ENCODE measurements around the gene KCTD13. TPM values are rescaled to one million over a fixed set of nuclear protein-coding genes. Genes with fewer than 3 reads are reported as not detected.

The KCTD13 gene
- total RNA-seq, 1 experiment from 2014 or later, result 18.5 TPM

GRCh38 chr16:29916979-29917378, 9.0 kb downstream of the KCTD13 start (continued):
- TF ChIP-seq HMGA2 (CRISPR knock-in tag; IDR thresholded peaks at IDR 0.05), result no peak

- Mint-ChIP-seq H3K4me1 (peaks cover 5% of the 10 kb centered on the region), H3K27me3 (ENCODE audit: low read depth) (no peaks in the 10 kb centered on the region), H3K36me3 (peaks cover 7% of the 10 kb centered on the region), H3K9me3 (no peaks in the 10 kb centered on the region), H3K27ac (no peak overlapping the region), H3K4me3 (no peak overlapping the region)
- DNase-seq (ENCODE audit: low spot score), result no peak
- ChIA-PET CTCF (interaction anchor here (0.7 to 2.1 kb wide), 4 partner anchors 10 to 85 kb away, joined by 3 to 5 read pairs (median 4); partner anchors contain the start of gene KCTD13), POLR2A (interaction anchor here (2.4 kb wide), 1 partner anchor 8 kb away, joined by 6 read pairs; no protein-coding TSS in a partner anchor)
- no peak for TF ChIP-seq CREB1 (CRISPR knock-in tag; IDR thresholded peaks at IDR 0.05)
- TF ChIP-seq PREB (CRISPR knock-in tag; IDR thresholded peaks at IDR 0.05; ENCODE audit: borderline replicate concordance), result no peak
- TF ChIP-seq AR (CRISPR knock-in tag; IDR thresholded peaks at IDR 0.05), result no peak
- TF ChIP-seq CBFB (CRISPR knock-in tag; IDR thresholded peaks at IDR 0.05; ENCODE audit: low read depth), result no peak
- TF ChIP-seq ZNF121 (CRISPR knock-in tag; IDR thresholded peaks at IDR 0.05), result no peak
- TF ChIP-seq, protein P1, sequence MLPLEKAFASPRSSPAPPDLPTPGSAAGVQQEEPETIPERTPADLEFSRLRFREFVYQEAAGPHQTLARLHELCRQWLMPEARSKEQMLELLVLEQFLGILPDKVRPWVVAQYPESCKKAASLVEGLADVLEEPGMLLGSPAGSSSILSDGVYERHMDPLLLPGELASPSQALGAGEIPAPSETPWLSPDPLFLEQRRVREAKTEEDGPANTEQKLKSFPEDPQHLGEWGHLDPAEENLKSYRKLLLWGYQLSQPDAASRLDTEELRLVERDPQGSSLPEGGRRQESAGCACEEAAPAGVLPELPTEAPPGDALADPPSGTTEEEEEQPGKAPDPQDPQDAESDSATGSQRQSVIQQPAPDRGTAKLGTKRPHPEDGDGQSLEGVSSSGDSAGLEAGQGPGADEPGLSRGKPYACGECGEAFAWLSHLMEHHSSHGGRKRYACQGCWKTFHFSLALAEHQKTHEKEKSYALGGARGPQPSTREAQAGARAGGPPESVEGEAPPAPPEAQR (CRISPR knock-in tag; IDR thresholded peaks at IDR 0.05), result no peak
- no peak for TF ChIP-seq FOXK1 (CRISPR knock-in tag; IDR thresholded peaks at IDR 0.05)
- no peak for TF ChIP-seq ZBTB43 (CRISPR knock-in tag; IDR thresholded peaks at IDR 0.05)
- no peak for TF ChIP-seq CTCF (IDR thresholded peaks at IDR 0.05)
- TF ChIP-seq ETV6 (CRISPR knock-in tag; IDR thresholded peaks at IDR 0.05), result no peak
- no peak for TF ChIP-seq ZMAT4 (CRISPR knock-in tag; IDR thresholded peaks at IDR 0.05)
- no peak for TF ChIP-seq ESRRA (CRISPR knock-in tag; IDR thresholded peaks at IDR 0.05; ENCODE audit: borderline replicate concordance)
- no peak for TF ChIP-seq ATF3 (CRISPR knock-in tag; conservative IDR thresholded peaks at IDR 0.05)
- no peak for TF ChIP-seq NR1H2 (CRISPR knock-in tag; IDR thresholded peaks at IDR 0.05)
- no peak for TF ChIP-seq FOXP4 (CRISPR knock-in tag; IDR thresholded peaks at IDR 0.05)
- no peak for TF ChIP-seq TEAD4 (CRISPR knock-in tag; IDR thresholded peaks at IDR 0.05)
- TF ChIP-seq, protein P2, sequence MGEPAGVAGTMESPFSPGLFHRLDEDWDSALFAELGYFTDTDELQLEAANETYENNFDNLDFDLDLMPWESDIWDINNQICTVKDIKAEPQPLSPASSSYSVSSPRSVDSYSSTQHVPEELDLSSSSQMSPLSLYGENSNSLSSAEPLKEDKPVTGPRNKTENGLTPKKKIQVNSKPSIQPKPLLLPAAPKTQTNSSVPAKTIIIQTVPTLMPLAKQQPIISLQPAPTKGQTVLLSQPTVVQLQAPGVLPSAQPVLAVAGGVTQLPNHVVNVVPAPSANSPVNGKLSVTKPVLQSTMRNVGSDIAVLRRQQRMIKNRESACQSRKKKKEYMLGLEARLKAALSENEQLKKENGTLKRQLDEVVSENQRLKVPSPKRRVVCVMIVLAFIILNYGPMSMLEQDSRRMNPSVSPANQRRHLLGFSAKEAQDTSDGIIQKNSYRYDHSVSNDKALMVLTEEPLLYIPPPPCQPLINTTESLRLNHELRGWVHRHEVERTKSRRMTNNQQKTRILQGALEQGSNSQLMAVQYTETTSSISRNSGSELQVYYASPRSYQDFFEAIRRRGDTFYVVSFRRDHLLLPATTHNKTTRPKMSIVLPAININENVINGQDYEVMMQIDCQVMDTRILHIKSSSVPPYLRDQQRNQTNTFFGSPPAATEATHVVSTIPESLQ (CRISPR knock-in tag; IDR thresholded peaks at IDR 0.05), result no peak
- no peak for TF ChIP-seq HMGA2 (CRISPR knock-in tag; IDR thresholded peaks at IDR 0.05)
- no peak for TF ChIP-seq JAZF1 (CRISPR knock-in tag; IDR thresholded peaks at IDR 0.05)
- no peak for TF ChIP-seq EMX1 (CRISPR knock-in tag; IDR thresholded peaks at IDR 0.05)
- ATAC-seq, result no peak
These were observed 10.3 kb downstream of the KCTD13 start for GRCh38 chr16:29915590-29916247.

Measured in WTC11 (cell line).